Measurements from ENCODE around the gene SLC37A4.
"Not testable (repeated sequence)": the region's sequence is repeated elsewhere in the genome, so short reads cannot be mapped to it uniquely, and the experiment has no call there.

Gene SLC37A4

DNA sequence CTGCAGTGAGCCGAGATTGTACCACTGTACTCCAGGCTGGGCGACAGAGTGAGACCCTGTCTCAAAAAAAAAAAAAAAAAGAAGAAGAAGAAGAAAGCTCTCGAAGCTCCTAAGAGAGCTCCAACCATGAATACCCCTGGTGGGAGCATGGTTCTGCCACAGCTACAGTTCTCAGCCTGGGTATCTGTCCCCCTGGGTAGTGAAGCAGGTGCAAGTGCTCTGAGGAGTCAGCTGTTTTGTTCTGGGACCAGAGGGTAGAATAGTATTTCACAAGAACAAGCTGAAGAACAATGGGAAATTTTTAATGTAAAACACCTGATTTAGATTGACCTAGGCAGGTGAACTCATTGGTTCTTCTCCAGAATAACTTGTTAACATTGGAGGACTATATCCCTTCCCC is 30.6 kb upstream of the SLC37A4 start:
- DNase-seq (ENCODE audit: extremely low read depth, low read depth), result no peak
- TF ChIP-seq, protein P1, sequence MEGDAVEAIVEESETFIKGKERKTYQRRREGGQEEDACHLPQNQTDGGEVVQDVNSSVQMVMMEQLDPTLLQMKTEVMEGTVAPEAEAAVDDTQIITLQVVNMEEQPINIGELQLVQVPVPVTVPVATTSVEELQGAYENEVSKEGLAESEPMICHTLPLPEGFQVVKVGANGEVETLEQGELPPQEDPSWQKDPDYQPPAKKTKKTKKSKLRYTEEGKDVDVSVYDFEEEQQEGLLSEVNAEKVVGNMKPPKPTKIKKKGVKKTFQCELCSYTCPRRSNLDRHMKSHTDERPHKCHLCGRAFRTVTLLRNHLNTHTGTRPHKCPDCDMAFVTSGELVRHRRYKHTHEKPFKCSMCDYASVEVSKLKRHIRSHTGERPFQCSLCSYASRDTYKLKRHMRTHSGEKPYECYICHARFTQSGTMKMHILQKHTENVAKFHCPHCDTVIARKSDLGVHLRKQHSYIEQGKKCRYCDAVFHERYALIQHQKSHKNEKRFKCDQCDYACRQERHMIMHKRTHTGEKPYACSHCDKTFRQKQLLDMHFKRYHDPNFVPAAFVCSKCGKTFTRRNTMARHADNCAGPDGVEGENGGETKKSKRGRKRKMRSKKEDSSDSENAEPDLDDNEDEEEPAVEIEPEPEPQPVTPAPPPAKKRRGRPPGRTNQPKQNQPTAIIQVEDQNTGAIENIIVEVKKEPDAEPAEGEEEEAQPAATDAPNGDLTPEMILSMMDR (IDR thresholded peaks at IDR 0.05; ENCODE audit: low read depth, low read length), result no peak

DNA sequence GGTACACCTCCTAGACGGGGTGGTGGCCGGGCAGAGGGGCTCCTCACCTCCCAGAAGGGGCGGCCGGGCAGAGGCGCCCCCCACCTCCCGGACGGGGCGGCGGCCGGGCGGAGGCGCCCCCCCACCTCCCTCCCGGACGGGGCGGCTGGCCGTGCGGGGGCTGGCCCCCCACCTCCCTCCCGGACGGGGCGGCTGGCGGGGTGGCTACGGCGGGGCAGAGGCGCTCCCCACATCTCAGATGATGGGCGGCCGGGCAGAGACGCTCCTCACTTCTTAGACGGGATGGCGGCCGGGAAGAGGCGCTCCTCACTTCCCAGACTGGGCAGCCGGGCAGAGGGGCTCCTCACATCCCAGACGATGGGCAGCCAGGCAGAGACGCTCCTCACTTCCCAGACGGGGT is 28.5 kb upstream of the SLC37A4 start:
- not testable (repeated sequence) for DNase-seq (ENCODE audit: extremely low read depth, low read depth)

DNA sequence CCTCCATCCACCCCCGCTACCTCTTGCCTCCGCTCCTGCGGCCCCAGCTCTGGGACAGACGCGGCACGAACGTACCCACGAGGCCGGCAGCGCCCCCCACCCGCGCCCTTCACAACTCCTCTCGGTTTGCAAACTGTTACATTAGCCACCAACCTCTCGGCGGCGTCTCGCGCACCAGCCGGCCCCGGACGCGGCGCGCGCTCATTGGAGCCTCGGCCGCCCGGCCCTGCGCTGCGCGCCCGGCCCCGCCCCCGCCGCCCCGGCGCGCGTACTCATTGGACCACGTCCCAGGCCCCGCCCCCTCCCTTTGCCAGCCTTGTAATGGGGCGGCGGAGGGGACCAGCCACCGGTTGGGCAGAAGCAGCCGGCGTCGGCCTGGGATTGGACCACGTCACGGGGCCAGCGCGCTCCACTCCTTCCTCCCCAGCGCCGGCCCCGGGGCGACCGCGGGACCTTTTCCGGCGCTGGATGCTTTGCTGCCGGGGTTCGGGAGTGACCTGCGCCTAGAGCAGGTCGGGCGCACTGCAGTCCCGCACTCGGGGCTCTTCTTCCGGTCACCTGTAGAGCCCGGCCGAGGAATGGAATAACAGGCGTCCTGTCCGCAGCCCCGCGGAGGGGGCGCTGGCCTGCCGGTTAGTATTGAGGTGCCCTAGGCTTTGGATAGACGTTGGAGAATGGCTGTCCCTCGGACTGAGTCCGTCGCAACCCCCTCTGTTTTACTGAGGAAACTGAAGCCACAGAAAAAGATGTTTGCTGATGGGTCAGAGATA is 26.5 kb upstream of the SLC37A4 start, which contains the start of gene HYOU1:
HYOU1 (minus strand) TSS at position 206 of the 770 bp plus-strand sequence. CDS start 1,045 bp downstream, outside the sequence.
- TF ChIP-seq, protein P1 (IDR thresholded peaks at IDR 0.05; ENCODE audit: low read depth, low read length), result peak; percentile 30
- DNase-seq (ENCODE audit: extremely low read depth, low read depth), result peak; percentile 92

DNA sequence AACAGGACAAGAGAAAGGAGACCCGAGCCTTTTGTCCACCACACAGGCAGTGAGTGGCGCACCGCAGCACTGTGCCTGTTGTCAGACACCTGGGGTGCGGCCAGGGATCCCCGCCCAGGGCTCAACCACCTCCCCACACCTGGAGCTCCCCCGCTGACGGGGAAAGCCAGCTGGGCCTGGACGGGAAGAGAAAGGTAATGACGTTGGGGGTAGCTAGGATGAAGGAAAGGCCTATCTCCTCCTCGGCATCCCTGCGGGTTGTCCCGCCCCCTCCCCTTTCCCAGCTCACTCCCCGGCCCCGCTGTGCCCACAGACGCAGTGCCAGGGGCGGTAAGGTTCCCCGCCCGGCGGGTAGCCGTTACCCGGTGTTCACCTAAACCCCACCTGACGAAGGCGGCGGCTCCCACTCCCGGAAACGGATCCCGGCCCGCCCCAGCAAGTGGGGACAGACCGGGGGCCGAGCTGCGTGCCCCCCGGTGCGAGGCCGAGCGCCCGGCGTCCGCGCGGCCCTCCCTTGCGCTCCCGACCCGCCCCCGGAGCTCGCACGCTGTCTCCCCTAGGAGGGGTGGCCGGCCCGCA is 25.8 kb upstream of the SLC37A4 start:
- TF ChIP-seq, protein P1 (IDR thresholded peaks at IDR 0.05; ENCODE audit: low read depth, low read length), result no peak
- DNase-seq (ENCODE audit: extremely low read depth, low read depth), result no peak

DNA sequence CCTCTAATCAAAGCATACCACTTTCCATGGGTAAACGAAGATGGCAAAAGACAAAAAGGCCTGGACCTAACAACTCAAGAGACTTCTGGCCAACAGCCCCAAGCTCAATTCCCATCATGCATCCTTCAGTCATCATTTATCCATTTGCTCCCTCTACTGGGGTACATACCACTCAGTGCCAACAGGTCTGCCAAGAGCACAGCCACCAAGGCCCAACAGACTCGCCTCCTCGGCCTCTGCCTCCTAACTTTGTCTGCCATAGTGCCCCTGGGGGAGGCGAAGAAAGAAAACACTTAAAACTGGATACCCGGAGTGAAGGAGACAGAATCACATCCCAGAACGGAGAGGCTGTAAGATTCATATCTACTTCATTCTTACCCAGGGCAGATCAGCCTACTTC is 25.2 kb upstream of the SLC37A4 start:
- TF ChIP-seq, protein P1 (IDR thresholded peaks at IDR 0.05; ENCODE audit: low read depth, low read length), result peak; percentile 14
- DNase-seq (ENCODE audit: extremely low read depth, low read depth), result no peak

DNA sequence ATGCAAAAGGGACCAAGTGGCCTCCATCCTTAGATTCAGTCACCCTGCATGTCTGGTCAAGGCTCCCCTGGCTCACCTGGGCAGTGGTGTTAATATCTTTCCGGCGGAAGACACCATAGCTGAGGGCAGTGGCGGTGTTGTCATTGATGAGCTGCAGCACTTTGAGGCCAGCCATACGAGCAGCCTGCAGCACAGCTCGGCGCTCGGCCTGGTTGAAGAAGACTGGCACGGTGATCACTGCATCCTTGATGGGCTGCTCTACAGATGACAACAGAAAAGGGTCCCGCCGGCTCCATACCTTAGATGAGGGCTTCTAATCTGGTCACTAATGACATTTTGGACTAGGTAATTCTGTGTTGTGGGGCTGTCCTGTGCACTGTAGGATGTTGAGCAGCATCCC is 23.7 kb upstream of the SLC37A4 start:
- no peak for DNase-seq (ENCODE audit: extremely low read depth, low read depth)
- TF ChIP-seq, protein P1 (IDR thresholded peaks at IDR 0.05; ENCODE audit: low read depth, low read length), result no peak

DNA sequence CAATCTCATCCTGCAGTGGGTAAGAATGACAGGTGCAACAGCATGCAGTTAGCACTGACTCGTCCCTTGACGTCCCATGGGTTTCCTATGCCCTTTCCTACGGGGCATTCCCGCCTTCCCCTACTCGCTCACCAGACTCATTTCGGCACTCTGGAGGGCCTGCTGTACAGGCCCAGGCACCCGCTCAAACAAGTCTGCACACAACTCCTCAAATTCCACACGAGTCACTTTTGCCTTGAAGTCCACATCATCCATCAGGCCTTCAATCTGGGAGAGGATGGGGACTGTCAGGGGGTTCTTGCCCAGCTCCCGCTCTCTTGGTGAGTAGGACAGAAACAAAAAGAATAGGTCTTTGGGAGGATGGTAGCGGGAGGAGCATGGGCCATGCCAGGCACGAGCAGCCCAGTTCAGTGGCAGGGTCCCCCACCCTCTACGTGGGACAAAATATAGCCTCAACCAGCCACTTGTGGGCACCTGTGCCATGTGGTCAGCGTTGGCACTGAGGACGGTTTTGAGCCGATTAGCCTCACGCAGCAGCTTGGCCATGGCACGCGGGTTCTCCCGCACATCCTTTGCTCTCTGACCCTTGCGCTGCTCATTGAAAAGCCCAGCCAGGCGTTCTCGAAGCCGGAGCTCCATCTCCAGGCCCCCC is 21.6 kb upstream of the SLC37A4 start:
- TF ChIP-seq, protein P1 (IDR thresholded peaks at IDR 0.05; ENCODE audit: low read depth, low read length), result no peak

More for the DNA sequence above, 21.6 kb upstream of the SLC37A4 start:
- no peak for DNase-seq (ENCODE audit: extremely low read depth, low read depth)
